ENCODE measurements around the gene KIF16B. TPM values are rescaled to one million over a fixed set of nuclear protein-coding genes. Genes with fewer than 3 reads are reported as not detected.

Gene KIF16B
- total RNA-seq, 6 experiments from 2014 or later: 8.4 to 15.9 (median 11.7) TPM

DNA sequence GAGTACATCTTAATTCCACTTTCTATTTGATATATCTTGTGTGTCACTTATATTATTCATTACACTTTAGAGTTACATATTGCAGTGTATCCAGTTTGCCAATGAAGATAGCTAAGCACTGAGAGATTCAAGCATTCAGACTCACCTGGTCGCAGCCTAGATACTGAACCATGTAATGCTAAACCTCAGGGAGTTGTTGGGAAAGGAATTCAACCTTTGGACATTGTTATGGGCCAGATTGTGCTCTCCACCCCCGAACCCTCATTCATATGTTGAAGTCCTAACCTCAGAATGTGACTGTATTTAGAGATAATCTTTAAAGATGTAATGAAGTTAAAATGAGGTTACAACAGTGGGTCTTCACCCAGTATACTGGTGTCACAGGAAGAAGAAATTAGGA, 13.8 kb upstream of the KIF16B start:
- no peak for DNase-seq
- TF ChIP-seq, protein P1, sequence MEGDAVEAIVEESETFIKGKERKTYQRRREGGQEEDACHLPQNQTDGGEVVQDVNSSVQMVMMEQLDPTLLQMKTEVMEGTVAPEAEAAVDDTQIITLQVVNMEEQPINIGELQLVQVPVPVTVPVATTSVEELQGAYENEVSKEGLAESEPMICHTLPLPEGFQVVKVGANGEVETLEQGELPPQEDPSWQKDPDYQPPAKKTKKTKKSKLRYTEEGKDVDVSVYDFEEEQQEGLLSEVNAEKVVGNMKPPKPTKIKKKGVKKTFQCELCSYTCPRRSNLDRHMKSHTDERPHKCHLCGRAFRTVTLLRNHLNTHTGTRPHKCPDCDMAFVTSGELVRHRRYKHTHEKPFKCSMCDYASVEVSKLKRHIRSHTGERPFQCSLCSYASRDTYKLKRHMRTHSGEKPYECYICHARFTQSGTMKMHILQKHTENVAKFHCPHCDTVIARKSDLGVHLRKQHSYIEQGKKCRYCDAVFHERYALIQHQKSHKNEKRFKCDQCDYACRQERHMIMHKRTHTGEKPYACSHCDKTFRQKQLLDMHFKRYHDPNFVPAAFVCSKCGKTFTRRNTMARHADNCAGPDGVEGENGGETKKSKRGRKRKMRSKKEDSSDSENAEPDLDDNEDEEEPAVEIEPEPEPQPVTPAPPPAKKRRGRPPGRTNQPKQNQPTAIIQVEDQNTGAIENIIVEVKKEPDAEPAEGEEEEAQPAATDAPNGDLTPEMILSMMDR (IDR thresholded peaks at IDR 0.05): no peak
- TF ChIP-seq POLR2A (IDR thresholded peaks at IDR 0.05): no peak
- Histone ChIP-seq H3K9me3 (no peaks in the 10 kb centered on the region), H3K36me3 (no peaks in the 10 kb centered on the region), H3K27me3 (no peaks in the 10 kb centered on the region), H3K27ac (no peak overlapping the region), H3K4me3 (no peak overlapping the region), H3K4me1 (peaks cover 0 to 12% (median 0%) of the 10 kb centered on the region in 4 donors)
- ATAC-seq: peak in 1 of 4 donors; percentile 53
- intact Hi-C loops (cut with DNase I): no loop called here
- 27% methylated on average over 2 of the region's 2 CpGs for WGBS (ENCODE audit: insufficient coverage, low coverage, low lambda C conversion rate, missing lambda C conversion rate)

DNA sequence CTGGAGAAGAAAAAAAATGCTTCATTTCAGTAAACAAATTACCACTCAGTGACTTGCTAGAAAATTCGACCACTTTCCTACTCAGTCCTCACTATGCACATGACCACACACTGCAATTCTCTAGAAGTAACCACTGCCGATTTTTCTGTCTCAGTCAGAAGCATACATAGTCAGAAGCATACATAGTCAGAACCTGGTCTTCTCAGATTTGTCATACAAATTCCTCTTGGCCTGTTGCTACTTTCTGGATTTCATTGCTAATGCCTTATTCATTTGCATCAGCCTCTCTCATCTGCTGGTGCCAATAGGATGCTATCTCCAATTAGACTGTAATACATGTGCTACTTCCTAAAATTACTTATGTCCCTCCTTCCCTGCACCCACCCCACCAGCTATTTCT, 10.2 kb upstream of the KIF16B start:
- peaks cover 0 to 25% (median 2%) of the 10 kb centered on the region in 4 donors for H3K4me1 ChIP-seq
- no peak overlapping the region for H3K4me3 ChIP-seq
- ATAC-seq (no peak), DNase-seq (no peak)
- no peak for TF ChIP-seq POLR2A (IDR thresholded peaks at IDR 0.05)
- TF ChIP-seq, protein P1 (IDR thresholded peaks at IDR 0.05): no peak
- H3K9me3 ChIP-seq: no peaks in the 10 kb centered on the region
- no peaks in the 10 kb centered on the region for H3K27me3 ChIP-seq
- intact Hi-C loops (cut with DNase I): no loop called here
- no peak overlapping the region for H3K27ac ChIP-seq
- H3K36me3 ChIP-seq: no peaks in the 10 kb centered on the region
- WGBS (ENCODE audit: insufficient coverage, low coverage, low lambda C conversion rate, missing lambda C conversion rate): 50% methylated on average over 1 of the region's 2 CpGs

DNA sequence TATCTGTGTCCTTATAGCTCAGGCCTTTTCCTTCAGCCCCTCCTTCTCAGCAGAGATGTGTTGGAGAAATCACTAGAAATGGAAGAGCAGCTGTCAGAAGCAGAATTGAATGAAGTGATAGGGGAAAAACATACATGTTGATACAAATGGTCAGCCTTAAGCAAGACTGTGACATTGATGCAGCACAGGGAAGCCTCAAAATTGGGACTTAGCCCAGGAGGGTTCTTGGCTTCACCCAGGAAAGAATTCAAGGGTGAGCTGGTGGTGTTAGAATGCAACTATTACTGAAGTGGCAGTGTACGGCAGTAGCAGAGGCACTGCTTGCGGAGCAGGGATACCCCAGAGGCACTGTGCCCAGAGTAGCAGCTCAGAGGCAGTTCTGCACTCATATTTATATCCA, 8.0 kb upstream of the KIF16B start:
- Histone ChIP-seq H3K9me3 (no peaks in the 10 kb centered on the region), H3K27me3 (no peaks in the 10 kb centered on the region), H3K4me3 (no peak overlapping the region), H3K4me1 (peaks cover 0 to 13% (median 2%) of the 10 kb centered on the region in 4 donors), H3K27ac (no peak overlapping the region), H3K36me3 (no peaks in the 10 kb centered on the region)
- no peak for DNase-seq
- ATAC-seq: no peak
- intact Hi-C loops (cut with DNase I): no loop called here
- no CpG with 5 or more reads among the region's 2 CpGs for WGBS (ENCODE audit: insufficient coverage, low coverage, low lambda C conversion rate, missing lambda C conversion rate)
- TF ChIP-seq, protein P1 (IDR thresholded peaks at IDR 0.05): no peak
- TF ChIP-seq POLR2A (IDR thresholded peaks at IDR 0.05): no peak

DNA sequence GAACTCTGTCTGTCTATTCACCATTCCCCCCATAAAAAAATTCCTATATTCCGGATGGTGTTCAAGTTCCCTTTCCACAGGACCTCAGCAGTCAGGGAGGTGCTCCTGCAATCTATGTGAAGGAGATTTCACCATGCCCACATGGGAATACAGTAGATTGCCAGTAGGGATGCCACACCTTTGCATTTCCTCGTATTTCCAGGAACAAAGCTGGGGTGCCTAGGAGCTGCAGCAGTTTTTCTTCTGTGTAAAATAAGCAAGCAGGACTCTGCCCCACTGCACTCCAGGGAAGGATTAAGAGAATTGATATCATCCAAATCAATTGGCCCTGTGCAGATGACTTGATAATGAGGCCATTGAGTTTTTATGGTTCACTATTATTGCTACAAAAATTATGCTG, 7.4 kb upstream of the KIF16B start:
- Histone ChIP-seq H3K27me3 (no peaks in the 10 kb centered on the region), H3K36me3 (no peaks in the 10 kb centered on the region), H3K4me1 (peaks cover 0 to 14% (median 2%) of the 10 kb centered on the region in 4 donors), H3K9me3 (no peaks in the 10 kb centered on the region), H3K4me3 (no peak overlapping the region), H3K27ac (no peak overlapping the region)
- TF ChIP-seq, protein P1 (IDR thresholded peaks at IDR 0.05): no peak
- TF ChIP-seq POLR2A (IDR thresholded peaks at IDR 0.05): no peak
- no CpG with 5 or more reads among the region's 2 CpGs for WGBS (ENCODE audit: insufficient coverage, low coverage, low lambda C conversion rate, missing lambda C conversion rate)
- intact Hi-C loops (cut with DNase I): no loop called here
- ATAC-seq (no peak), DNase-seq (no peak)

DNA sequence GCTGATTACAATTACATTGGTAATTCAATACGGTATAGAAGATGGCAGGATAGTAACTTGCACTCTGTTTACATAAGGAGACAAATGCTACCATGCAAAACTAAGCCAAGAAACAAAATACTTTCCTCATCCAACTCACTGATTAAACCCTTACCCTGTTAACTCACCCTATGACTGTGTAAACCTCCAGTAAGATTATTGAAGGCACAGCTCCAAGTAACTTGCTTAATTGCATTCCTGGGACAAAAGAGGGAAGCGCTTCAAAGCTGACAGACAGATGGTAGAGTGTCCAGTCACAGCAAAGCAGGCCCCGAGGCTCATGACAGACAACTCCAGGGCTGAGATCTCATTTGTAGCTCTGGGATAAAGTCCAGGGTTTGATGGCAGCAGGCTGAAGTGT, 6.9 kb upstream of the KIF16B start:
- Histone ChIP-seq H3K27me3 (no peaks in the 10 kb centered on the region), H3K4me1 (peaks cover 0 to 16% (median 2%) of the 10 kb centered on the region in 4 donors), H3K36me3 (no peaks in the 10 kb centered on the region), H3K27ac (no peak overlapping the region), H3K9me3 (no peaks in the 10 kb centered on the region), H3K4me3 (no peak overlapping the region)
- DNase-seq (no peak), ATAC-seq (peak; percentile 73 to 92 (median 84))
- TF ChIP-seq POLR2A (IDR thresholded peaks at IDR 0.05): no peak
- TF ChIP-seq, protein P1 (IDR thresholded peaks at IDR 0.05): no peak
- intact Hi-C loops (cut with DNase I): no loop called here
- WGBS (ENCODE audit: insufficient coverage, low coverage, low lambda C conversion rate, missing lambda C conversion rate): 9% methylated on average over 3 of the region's 3 CpGs
